Hematopoietic multipotent progenitor cell treated with erythropoietin and hydrocortisone succinate and interleukin-3 and kit ligand, for 4 days (in vitro differentiated cells): ENCODE measurements around the gene FLVCR2.
"Not testable (repeated sequence)": the region's sequence is repeated elsewhere in the genome, so short reads cannot be mapped to it uniquely, and the experiment has no call there.

Experiments used
- DNase-seq: peaks from one replicate; pipeline ENCODE4 v3.0.0-alpha.2; 2015

FLVCR2 gene

GRCh38 chr14:75600100-75600499 is 21.7 kb downstream of the FLVCR2 start:
- peak; percentile 18 for DNase-seq

DNA sequence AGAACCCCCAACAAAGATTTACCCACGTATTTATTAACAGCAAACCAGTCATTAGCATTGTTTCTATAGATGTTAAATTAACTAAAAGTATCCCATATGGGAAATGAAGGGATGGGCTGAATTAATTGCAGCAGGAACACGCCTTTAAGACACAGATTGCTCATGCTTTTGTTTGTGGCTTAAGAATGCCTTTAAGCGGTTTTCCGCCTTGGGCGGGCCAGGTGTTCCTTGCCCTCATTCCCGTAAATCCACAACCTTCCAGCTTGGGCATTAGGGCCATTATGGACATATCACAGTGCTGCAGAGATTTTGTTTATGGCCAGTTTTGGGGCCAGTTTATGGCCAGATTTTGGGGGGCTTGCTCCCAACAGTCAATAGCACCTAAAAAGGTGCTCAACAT is 22.6 kb downstream of the FLVCR2 start:
- not testable (repeated sequence) for DNase-seq

GRCh38 chr14:75602503-75602902 is 24.1 kb downstream of the FLVCR2 start:
- DNase-seq, result no peak

GRCh38 chr14:75604979-75605851 is 26.8 kb downstream of the FLVCR2 start:
- DNase-seq, result peak; percentile 51

- no peak for DNase-seq
Measured at GRCh38 chr14:75605916-75606315, 27.5 kb downstream of the FLVCR2 start.

GRCh38 chr14:75607044-75607443 is 28.6 kb downstream of the FLVCR2 start:
- no peak for DNase-seq

DNA sequence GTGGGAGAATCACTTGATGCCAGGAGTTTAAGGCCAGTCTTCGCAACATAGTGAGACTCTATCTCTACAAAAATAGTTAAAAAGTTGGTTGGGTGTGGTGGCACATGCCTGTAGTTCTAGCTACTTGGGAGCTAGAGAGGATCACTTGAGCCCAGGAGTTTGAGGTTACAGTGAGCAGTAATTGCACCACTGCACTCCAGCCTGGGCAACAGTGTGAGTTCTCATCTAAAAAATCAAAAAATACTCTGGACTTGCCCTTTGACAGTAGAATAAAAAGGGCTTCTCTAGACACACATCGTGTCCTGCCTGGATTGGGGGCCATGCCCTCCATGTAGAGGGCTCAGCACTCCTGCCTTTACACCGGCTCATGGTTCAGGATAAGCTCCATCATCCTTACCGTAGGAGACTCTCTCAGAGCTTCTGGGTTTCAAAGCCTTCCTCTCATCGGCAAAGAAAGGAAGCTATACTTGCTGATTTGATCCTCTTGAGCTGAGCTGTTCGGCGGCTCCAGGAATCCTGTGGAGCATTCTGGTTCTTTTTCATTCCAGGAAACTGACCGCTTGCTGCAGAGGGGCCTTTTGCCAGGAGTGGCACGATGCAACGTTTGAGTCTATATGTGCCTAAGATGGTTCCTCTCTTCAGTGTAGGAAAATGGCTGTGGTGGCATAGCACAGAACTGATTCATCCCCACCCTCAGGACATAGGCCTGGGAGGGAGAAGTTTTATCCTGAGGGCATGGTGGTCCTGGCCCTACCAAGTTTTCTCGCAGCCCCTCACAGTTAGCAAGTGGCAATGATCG is 29.6 kb downstream of the FLVCR2 start:
- DNase-seq, result no peak

GRCh38 chr14:75609116-75609515 is 30.7 kb downstream of the FLVCR2 start:
- DNase-seq, result no peak

DNA sequence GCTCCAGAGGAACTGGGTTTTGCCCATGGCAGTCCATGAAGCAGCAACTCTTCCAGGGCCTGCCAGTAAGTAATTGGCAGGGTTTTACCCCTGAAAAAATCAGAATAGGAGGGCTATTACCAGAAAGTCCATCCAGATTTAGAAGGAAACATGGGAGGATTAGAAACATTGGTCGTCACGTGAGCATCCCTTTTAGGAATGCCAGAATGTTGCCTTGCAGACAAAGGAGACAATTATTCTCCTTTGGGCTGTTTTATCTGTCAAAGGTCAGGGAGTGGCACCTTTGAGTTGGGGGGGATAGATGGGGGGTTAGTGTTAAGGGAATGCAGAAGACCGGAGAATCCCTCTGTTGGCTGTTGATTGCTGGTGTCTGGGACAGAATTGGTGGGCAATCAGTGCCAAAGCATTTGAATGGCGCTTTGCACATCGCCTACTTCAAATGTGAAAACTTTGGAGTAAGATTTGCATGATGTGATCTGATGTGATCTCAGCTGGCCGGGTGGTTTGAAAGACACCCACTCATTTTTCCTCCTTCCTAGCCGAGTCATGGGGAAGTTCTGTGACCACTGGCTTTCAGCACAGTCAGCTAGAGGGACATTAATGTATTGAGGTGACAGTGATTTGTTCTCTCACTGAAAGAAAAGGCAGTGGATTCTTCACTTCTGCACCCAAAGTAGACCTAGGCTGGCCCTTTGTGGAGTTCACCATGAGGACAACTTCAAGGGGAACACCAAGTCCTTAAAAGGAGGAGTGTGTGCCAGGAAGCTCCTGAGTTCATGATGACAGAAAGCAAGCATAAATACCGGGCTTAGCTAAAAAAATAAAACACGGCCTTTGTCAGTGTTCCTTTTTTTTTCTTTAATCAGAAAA is 31.4 kb downstream of the FLVCR2 start:
- DNase-seq, result peak; percentile 11

DNA sequence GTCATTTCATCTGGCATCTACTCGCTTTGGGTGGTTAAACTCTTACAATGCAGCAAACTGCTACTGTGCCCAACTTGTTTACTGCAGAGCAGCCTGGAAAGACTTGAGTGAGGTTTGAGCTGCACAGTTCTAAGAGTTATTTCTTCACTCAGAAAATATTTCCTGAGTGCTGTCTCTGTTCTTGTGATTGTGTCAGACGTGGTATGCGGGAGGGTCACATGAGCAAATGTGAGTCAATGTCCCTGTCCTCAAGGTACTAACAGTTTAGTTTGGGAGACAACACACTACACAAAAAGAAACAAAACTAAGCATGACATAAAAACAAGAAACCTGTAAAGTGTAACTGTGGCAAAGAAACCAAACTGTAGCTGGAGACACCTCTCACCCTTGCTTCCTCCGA is 32.4 kb downstream of the FLVCR2 start:
- DNase-seq, result no peak

DNA sequence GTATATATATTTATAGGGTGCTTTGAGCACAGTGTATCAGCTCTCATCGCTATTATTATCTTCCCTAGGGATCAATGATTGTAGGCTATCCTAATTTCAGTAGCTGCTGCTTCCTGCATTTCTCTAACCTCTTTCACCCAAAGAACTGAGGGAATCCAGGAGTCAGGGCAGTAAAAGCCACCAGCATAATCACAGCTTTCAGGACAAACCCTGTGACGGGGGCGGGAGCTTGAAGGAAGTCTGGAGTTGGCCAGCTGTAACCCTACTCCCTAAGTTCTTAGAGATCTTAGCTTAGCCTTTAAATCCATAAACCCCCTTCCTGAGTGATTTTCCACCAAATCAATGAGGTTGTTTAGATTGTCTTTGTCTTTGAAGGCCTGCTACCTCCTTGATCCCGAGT is 33.7 kb downstream of the FLVCR2 start:
- no peak for DNase-seq

- peak; percentile 20 for DNase-seq
Measured at GRCh38 chr14:75614179-75614578, 35.8 kb downstream of the FLVCR2 start.

DNA sequence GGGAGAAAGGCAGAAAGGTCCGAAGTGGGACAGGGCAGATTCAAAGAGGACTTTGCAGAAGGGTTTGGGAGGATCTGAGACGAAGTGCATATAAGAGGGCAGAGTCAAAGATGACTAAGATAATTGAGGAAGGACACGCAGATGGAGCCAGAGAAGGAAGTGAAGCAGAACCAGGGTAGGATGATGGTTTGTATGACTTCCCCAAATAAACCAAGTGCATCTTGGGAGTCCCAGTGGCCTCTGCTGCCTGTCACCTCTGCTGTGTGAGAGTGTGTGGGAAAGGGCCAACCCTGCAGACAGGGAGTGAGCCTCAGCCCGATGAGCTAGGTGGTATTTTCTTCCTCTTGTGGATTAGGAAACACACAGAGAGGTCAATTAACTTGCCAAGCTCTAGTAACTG is 36.8 kb downstream of the FLVCR2 start:
- peak; percentile 66 for DNase-seq

- DNase-seq, result no peak
Measured at GRCh38 chr14:75619548-75619947, 41.1 kb downstream of the FLVCR2 start.

DNA sequence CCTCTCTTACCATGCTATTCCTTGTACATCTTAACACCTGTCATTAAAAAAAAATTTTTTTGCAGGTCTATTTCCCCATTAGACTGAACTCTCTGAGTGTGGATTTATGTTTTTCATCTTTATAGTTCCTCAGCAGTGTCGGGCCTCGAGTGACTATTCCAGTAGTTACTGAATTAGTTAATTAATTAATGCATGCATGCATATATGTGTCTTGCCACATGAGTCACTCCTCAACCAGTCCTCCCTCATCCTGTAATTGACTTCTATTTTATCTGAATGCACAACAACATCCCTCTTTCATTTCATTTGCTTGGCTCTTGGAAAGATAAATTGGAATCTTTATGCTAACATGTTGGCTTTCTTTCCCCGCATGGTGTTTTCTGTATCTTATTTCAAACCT is 46.6 kb downstream of the FLVCR2 start:
- no peak for DNase-seq

DNA sequence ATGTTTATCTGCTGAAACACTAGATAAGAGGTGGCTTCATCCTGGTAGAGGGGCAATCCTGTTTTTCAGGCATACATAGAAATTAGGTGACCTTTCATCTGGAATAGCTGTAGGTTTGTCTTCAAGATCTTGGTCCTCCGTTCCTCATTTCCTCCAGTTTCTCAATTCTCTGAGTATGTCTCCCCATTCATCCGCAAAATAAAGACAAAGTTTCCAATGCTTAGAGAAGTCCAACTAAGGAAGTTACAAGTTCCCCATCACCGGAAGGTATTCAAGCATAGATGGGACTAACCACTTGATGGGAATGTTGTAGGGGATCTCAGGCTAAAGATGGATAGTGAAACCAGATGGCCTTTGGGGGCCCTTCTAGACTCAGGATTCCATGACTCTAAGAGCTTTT is 48.0 kb downstream of the FLVCR2 start:
- DNase-seq, result no peak

DNA sequence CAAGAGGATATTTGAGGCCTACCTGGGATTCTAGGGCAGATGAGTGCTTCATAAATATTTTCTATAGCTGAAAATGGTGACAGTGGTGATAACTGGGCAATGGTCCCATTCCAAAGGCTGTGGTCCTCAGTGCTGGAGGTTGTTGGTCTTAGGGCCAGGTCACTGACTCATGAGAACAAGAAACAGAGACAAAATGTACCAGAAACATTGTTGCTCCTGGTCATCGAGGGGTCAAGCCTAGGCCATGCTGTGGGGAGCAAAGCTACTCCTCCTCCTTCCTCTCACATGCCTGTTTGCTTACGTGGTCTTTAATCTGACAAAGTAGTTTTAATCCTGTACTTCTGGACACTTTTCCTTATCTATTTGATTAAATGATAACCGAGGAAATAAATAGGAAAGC is 48.4 kb downstream of the FLVCR2 start:
- DNase-seq, result no peak

DNA sequence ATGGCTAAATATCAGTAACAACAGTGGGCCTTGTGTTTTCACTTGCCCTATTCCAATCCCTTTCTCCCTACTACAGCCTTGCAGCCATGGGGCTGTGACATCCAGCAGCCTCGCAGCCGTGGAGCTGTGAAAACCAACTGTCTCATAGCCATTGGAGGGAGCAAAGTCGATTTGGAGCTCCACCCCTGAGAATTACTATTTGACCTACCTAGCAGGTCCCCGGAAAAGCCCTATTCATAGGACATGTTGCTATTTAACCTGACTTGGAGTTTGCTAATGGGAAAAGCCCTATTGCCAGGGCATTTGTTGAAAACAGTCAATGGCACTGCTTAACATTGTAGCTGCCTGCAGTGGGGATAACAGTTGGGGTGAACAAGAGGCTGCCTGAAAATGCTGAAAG is 49.0 kb downstream of the FLVCR2 start:
- no peak for DNase-seq

DNA sequence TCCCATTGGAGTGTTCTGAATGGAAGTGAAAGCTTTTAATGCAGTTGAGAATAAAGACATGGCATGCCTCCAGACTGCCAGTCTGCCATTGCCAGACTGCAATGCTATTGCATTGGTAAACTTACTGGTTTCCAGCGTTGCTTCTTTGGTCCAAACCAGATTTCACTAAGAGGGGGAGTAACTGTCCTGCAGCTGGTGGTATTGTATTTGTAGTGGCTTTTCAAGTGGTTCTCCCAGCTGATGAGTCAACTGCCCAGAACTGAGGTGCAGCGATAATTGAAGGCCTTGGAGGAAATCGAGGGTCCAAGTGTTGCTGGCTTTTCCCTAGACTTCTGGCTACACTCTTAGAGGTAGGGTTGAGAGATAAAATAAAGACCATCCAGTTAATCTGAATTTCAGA is 50.4 kb downstream of the FLVCR2 start:
- no peak for DNase-seq

DNA sequence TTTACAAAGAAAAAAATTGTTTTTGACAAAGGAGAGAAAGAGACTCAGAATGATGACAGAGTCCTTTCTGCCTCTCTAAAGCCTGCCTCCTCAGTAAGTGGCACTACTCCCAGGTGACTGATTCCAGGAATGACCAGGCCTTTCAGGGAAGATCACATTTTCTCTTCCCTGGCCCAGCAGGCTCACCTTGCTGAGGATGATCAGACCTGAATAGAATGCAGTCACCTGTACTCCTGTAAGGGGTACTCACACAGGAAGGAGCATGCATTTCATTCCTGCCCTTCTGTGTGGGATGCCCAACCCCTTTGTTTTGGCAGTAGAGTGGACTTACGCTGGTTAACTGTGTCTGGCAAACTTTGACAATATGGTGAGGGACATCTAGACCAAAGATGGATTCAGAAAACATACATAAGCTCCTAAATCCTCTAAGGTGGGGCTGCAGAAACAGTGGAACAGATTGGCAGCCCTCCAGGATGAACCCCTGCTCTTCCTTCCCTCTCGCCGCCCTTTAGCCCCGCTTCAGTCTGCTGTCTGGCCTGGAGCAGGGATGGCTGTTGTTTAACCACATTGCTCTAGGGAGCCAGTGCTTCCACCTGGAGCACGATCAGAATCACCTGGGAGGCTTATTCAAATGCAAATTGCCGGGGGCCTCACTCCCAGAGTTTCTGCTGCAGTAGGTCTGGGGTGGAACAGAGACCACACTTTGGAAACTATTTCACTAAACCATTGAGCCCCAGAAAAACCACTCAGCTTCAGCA is 52.5 kb downstream of the FLVCR2 start:
- DNase-seq, result no peak

GRCh38 chr14:75631453-75631831 is 53.0 kb downstream of the FLVCR2 start:
- no peak for DNase-seq

DNA sequence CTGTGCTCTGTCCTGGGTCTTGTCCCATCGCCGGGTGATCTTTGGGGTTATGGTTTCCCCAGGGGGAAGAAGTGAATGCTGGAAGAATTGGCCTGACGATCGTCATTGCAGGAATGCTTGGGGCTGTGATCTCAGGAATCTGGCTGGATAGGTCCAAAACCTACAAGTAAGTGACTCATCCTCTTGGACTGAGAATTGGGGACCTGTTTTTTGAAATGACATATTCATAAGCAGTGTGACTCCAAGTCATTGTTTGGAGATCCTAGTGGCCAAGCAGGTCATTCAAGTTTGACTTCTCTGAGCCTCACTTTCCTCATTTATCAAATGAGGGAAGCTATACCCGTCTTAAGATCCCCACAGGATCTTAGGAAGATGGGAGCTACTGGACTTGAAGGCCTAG is 56.4 kb downstream of the FLVCR2 start:
- no peak for DNase-seq
